Inflammatory macrophage treated with lipopolysaccharide for 1 hour (primary cell): ENCODE results near the gene SIGLEC14.
A peak's percentile ranks its signal among the peaks of the same experiment; 100 is the strongest.

Experiments used
- DNase-seq, 2 donors: peaks; one replicate each; pipeline ENCODE4 v3.0.0-alpha.2; 2020 to 2022

The SIGLEC14 gene, protein sequence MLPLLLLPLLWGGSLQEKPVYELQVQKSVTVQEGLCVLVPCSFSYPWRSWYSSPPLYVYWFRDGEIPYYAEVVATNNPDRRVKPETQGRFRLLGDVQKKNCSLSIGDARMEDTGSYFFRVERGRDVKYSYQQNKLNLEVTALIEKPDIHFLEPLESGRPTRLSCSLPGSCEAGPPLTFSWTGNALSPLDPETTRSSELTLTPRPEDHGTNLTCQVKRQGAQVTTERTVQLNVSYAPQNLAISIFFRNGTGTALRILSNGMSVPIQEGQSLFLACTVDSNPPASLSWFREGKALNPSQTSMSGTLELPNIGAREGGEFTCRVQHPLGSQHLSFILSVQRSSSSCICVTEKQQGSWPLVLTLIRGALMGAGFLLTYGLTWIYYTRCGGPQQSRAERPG

DNA sequence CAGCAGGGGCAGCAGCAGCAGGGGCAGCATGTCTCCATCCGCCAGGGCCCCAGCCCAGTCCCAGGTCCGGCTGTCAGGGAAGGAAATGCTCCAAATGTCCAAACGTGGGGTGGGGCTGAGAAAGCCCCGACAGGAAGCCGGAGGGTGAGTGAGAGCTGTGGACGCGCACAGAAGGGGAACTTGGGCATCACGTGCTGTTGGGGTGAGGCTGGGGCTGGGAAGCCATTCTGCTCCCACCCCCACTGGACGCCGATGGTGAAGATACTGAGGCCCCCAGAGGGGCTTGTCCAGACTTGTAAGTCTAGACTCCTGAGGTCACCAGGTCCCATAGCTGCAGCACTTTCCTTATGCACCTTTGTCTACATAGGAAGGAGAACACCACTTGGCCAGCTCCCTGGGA is at the start of gene SIGLEC14:
SIGLEC14 (minus strand) TSS at position 96 of the 400 bp plus-strand sequence; CDS start at position 30, 66 bp downstream.
- DNase-seq = peak in 1 of 2 donors; percentile 15

DNA sequence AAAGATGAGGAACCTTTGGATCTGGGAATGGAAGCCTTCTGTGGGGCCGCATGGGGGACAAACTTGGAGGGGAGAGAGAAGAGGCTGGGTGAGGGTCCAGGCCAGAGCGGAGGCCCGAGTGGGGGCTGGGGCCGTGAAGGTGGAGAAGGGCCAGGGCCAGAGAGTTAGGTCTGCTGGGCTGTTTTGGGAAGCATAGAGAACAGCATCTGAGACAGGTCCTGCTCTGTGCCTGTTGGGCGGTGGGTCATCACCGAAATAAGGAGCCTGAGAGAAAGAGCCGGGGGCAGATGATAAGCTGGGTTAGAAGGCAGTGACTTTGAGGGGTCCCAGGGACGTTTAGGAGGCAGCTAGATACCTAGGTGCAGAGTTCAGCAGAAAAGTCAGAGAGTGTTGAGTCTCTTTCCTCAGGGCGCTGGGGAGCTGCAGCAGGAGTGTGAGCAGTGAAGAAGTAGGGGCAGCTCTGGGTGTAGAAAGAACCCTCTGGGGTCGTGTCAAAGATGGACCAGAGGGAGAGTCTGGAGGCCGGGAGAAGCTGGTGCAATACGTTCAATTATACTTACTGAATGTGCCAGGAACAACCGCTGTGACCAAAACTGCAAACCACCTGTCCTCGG is 49.2 kb upstream of the SIGLEC14 start:
- no peak for DNase-seq

DNA sequence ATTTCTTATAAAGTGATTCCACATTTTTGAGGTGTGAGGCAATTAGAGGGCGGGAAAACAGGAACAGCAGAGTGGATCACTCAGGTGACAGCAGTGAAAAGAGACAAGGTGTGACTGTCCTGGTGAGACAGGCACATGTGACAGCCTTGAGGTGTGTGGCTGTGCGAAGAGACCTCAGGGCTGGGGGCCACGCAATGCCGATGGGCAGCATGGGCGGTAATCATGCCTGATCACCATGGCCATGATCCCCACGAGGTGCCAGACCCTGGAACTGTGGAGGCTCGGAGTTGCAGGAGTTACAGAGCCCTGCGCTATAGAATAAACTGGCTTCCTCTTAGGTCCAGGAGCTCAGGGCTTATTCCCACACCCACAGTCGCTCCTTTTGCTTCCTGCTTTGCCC is 48.5 kb upstream of the SIGLEC14 start:
- peak in 1 of 2 donors; percentile 34 for DNase-seq

DNA sequence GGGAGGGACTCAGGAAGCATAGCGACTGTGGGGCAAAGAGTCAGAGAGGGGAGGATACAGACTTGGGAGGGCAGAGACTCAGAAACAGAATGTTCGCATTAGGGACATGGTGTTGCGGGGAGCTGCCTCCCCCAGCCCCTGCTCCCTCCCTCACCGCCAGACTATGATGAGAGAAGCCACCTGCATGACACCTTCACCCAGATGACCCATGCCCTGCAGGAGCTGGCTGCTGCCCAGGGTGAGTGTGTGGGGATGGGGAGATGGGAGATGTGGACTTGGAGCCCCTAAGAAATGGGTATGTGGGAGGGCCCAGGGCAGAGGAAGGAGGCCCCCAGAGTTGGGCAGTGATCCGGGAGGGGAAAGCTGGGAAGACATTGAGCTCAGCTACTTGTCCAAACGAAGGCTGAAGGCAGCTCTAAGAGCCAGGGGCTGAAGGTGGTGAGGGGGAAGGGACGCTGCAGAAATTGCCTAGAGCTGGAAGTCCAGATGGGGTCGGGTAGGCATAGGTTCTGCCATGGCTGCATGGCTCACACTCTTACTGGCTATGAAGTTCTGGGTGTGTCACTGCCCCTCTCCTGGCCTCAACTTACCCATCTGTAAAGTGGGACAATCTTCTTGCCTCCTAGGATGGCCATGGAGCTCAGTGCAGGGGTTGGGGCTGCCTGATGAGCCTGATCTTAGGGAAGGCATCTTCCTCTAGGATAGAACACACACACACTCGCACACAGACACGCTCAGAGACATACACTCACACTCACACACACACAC is 47.9 kb upstream of the SIGLEC14 start:
- DNase-seq = no peak

DNA sequence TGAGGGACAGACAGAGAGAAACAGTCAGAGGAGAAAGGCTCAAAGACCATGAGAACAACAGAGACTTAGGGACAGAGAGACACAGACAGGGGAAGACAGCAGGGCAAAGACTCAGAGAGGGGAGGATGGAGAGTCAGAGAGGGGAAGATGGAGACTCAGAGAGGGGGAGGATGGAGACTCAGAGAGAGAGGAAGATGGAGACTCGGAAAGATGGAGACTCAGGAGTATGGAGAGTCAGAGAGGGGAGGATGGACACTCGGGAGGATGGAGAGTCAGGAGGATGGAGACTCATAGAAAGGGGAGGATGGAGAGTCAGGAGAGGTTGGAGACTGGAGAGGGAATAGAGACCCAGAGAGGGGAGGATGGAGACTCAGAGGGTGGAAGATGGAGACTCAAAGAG is 47.2 kb upstream of the SIGLEC14 start:
- no peak for DNase-seq

DNA sequence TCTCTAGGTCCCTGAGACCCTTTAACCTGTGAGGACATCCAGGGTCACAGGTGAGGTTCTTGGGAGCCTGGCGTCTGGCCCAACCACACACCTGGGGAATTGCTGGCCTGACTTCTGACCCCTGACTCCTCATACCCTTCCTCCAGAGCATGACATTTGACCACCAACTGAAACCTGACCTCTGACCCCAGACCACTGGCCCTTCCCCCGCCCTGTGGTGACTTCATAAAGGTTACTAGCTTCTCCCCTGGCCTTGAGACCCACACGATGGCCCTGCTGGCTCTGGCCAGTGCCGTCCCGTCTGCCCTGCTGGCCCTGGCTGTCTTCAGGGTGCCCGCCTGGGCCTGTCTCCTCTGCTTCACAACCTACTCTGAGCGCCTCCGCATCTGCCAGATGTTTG is 46.6 kb upstream of the SIGLEC14 start, which contains the start of gene SPACA6:
SPACA6 (plus strand) TSS at position 71 of the 400 bp plus-strand sequence; CDS start at position 268, 197 bp downstream.
- no peak for DNase-seq

DNA sequence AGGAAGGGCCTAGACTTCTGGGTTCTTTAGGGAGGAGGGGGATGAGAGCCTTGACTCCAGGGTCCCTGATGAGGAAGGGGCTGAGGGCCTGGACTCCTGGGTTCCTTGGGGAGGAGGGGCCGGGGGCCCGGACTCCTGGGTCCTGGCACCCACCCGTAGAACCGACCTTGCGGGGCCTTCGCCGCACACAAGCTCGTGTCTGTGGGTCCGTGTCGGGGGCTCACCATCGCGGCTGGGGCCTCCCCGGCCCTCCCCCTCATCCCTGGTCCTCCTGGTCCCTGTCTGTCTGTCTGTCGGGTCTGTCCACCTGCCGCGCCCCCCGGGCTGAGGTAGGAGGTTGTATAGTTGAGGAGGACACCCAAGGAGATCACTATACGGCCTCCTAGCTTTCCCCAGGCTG is 45.8 kb upstream of the SIGLEC14 start:
- no peak for DNase-seq

DNA sequence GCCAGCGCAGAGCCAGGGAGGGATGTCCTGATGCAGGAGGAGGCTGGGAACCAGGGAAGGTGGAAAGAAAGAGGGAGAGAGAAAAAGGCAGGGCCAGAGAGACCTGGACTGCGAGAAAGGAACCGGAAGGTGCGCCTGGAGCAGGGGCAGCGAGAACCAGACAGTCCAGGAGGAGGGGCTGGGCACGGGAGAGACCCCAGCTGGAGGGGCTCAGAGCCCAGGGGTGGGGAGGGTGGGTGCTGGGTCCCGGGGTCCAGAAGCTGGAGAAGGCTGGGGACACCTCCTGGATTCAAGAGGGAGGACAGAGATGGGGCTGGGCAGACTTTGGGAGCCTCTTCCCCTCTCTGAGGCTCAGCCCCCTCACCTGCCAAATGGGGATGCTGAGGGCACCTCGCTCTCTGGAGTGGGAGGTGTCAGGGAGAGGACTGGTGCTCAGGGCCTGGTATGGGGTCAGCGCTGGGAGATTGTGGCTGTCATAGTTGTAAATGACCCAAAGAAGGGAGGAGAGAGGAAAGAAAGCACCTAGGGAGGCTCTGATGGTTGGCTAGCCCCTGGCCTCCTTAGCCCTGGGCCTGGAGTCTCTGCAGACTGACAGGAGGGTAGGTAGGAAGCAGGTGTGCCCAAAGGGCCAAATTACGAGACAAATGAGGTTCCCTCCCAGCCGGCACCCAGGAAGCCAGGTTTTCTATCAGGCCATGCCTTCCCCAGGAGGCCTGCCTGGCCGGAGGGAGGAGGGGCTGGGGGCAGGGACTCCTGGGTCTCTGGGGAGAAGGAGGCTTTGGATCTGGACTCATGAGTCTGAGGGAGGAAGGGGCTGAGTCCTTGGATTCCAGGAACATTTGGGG is 45.2 kb upstream of the SIGLEC14 start:
- DNase-seq = no peak

DNA sequence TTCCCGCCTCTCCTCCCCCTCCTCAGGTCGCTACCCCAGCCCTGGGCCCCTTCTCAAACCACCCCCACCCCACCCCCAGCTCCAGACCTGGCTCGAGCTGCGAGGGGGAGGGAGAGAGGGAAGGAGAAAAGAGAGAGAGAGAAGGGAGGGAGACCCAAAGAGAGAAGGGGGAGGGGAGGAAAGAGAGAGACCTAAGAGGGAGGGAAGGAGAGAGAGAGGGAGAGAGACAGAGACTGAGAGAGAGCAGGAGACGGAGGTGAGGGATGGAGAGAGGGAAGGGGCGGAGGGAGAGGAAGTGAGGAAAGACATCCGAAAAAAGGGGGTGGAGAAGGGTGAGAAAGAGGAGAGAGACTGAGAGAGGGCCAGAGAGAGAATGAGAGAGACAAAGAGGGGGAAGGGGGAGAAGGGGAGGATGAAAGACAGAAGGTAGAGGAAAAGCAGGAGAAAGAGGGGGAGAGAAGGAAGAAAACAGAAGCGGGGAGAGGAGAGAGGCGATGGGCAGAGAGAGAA is 44.5 kb upstream of the SIGLEC14 start:
- DNase-seq = no peak

DNA sequence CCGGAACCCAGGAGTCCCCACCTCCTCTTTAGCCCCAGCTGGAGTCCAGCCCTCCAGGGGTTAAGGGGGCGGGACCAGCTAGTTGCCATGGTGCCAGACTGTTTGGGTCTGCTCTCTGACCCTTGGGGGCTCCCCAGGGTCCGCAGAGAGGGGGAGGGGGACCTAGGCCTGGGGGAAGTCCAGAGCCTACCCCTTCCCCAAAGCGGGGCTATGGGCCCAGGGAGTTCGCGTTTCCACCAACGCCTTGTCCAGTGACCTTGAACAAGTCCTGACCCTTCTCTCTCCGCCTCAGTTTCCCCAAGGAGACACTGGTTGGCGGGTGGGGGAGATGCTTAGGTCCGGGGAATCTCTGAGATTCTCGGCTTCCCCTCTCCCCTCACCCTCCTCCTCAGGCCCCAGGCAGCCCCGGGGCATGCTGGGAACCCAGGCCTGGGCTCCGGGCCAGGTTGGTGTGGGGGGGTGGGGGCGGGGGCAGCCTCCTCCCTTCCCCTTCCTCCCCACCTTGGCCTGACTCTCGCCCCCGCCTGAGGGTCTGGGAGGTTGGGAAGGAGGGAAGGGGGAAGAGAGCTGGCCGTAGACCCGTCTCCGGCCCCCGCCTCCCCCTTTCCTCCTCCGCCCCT is 43.9 kb upstream of the SIGLEC14 start:
- no peak for DNase-seq

DNA sequence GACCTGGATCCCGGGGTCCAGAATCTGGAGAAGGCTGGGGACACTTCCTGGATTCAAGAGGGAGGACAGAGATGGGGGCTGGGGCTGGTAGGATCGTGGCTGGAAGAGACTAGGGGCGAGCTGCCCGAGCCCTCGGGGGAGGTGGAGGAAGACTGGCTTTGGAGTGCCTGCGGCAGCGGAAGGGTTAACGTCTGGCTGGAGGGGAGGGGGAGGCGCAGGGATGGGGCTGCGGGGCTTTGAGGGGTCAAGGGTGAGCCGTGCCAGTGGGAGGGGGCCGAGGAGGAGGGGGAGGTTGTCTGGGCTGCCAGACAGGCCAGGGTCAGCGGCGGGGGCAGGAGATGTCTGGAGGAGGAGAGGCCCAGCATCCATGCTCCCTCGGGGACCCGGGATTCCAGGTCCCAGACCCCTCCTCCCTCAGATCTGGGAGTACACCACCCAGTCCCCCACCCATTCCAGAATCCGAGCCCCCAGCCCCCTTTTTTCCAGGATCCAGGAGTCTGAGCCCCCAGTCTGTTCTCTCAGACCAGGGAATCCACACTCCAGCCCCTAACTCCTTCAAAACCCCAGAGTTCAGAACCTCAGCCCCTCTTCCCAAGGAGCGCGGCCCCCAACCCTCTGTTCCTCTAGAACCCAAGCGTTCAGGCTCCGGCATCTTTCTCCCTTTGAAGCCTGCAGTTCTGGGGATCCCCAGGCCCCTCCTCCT is 43.3 kb upstream of the SIGLEC14 start:
- DNase-seq = no peak

DNA sequence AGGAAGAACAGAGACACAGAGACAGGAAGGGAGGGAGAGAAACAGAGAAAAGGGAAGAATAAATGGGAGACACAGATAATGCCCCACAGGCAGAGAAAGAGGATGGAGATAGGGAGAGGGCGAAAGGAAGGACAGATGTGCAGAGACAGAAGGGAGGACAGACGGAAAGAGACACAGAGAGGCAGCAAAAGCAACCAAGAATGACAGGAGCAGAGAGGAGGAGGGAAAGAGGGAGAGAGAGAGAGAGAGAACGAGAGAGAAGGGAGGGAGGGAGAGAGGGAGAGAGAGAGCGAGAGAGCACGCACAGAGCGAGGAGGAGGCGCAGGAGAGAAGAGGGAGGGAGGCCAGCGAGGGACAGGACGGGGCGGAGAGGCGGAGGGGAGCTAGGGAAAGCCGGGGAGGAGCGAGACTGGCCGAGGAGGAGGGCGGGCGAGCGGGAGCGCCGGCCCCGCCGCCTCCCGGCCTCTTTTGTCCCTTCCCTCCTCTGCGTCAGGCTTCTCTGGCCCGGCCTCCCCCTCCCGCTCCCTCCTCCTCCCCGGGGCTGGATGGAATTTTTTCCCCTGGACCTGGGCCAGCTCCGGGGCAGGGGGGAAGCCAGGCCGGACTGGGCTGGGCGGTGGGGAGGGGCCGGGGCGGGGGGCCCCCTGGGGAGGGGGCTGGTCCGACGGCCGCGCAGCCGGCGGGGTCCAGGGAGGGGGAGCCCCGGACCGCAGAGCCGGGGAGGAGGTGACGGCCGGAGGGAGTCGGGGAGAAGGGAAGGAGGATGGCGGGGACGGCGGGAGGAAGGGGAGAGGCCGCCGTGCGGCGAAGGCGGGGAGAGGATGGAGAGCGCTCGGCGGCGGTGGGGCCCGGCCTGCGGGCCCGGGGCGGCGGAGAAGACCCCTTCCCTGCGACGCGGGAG is 42.3 kb upstream of the SIGLEC14 start:
- peak; percentile 51 to 62 for DNase-seq

DNA sequence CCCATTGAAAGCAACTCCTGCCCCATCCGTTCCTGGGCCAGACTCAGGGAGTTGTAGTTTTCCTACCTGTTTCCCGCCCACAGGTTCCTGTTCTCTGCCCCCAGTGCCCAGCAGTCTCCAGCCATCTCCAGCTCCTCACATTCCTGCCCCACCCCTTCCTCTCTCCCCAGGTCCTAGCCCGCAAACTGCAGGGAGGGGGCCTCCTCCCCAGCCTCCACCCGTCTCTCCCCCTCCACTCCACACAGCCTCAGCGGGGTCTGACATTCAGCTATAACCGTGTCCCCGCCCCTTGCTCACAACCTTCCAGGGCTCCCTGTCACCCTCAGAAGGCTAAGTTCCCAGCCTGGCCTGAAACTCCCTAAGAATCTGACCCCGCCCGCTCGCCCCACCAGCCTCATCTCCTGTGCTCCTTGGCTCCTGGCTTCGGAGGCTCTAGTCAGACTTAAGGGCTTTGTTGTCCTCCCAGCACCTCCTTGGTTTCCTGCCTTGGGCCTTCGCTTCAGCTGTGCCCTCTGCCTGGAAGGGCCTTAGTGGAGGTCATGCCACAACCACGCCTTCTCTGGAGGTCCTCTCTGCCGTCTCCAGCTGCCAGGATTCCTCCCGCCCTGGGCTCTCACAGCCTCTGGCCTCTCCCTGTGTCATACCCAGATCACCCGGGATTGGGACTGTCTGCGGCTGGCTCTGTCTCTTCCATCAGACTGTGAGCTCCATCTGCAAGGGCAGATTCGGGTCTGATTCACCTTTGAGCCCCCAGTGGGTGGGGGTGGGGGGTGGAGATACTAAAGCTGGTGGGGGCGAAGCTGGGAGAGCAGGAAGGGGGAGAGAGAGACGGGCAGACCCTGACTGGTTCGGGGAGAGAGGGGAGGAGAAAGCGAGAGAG is 41.4 kb upstream of the SIGLEC14 start:
- DNase-seq = no peak

DNA sequence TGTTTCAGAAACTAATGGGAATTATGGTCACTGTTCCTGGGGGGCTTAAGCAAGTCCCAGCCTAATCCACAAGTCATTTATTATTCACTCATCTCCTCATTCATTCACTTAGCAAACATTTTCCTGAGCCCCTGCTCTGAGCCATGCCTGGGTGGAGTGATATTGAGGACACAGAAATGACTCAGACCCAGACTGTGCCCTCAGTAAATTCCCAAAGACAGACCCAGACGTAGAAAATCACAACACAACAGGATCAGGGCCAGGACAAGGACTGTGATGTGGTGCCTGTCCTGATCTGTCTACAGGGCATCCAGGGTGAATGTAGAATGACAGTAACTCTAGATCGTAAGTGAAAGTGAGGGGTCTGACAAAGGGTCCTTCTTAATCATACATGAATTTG is 39.5 kb upstream of the SIGLEC14 start:
- no peak for DNase-seq

DNA sequence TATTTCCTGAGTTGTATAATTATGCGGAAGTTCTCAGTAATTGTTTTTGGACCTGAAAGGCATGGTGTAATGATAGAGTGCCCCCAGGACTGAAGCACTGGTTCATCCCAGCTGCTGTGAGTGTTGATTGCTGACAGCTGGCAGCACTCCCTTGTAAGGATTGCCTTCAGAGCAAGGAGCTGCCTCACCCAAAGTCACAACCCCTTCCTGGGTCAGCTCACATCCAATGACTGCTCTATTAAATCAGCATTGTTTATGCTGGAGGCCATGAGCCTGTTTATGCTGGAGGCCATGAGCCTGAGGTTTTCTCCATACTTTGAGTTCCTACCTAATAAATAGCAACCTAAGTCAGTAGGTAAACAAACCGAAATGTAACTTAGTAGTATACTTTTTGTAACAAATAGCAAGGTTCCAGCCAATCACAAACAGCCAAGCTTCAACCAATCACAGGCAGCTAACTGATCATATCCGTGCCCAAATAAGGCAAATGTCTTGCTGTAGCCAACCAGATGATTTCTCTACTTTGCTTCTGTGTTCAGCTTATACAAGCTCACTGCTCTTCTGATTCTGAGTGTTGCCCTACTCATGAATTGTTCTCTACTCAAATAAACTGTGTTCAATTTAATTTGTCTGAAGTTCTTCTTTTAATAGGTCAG is 34.8 kb upstream of the SIGLEC14 start:
- DNase-seq = no peak

DNA sequence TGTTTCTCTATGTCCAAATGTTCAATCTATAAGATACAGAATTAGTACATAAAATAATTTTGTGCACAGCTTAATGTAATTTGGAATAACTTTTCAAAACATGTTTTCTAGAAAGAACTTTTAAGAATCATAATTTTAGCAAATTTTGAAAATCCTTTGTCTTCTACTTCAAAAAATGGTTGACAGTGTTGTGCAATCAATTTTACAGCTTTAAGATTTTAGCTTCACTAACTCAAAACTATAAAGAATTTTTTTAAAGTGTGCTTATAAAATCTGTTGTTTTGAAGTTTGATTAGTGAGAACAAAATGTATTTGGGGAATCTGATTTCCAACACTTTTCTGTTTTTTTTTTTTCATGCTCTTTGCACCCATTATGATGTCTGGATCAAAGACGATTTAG is 33.8 kb upstream of the SIGLEC14 start:
- no peak for DNase-seq

DNA sequence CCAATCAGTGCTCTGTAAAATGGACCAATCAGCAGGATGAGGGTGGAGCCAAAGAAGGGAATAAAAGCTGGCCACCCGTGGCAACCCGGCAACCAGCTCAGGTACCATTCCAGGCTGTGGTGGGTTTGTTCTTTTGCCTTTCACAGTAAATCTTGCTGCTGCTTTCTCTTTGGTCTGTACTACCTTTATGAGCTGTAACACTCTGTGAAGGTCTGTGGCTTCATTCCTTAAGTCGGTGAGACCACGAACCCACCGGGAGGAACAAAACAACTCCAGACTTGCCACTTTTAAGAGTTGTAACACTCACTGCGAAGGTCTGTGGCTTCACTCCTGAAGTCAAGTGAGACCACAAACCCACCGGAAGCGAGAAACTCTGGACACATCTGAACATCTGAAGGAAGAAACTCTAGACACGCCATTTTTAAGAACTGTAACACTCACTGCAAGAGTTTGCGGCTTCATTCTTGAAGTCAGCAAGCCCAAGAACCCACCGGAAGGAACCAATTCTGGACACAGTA is 30.0 kb upstream of the SIGLEC14 start:
- DNase-seq = no peak

DNA sequence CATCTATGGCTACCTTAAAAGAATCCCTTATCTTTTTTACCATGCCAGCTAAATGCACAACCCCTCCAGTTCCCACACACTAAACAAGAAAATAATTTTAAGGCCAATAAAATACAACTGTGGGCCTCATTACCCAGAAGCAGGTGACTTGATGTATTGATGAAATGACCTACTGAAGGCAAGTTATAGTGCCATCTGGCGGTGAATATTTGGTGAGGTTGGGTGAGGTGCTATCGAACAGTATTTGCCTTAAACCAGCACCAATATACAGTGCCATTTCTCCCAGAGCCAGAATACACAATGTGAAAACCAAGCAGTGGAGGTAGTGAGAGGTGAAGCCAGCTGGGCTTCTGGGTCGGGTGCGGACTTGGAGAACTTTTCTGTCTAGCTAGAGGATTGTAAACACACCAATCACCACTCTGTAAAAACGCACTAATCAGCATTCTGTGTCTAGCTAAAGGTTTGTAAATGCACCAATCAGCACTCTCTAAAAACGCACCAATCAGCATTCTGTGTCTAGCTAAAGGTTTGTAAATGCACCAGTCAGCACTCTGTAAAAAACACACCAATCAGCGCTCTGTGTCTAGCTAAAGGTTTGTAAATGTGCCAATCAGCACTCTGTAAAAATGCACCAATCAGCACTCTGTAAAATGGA is 29.4 kb upstream of the SIGLEC14 start:
- peak; percentile 55 to 78 for DNase-seq
